Fibroblast of lung (primary cell): Measurements from ENCODE around the gene TBC1D7. TPM values are rescaled to one million over a fixed set of nuclear protein-coding genes. Genes with fewer than 3 reads are reported as not detected.
A peak's percentile ranks its signal among the peaks of the same experiment; 100 is the strongest.

ENCODE experiments used
- DNase-seq, 2 donors: peaks; one replicate each; pipeline versions ENCODE4 v3.0.0 to v3.0.0-alpha.2; 2010; ENCODE audit warnings: low read depth in 2 of 2
- H2AFZ ChIP-seq: 2 replicates; pipeline ENCODE4 v1.5.1; 2012; ENCODE audit warnings: low read length, control low read depth, inconsistent platforms
- H3K27ac ChIP-seq: 2 replicates; pipeline ENCODE4 v1.5.1; 2011; ENCODE audit warnings: low read length, control low read depth; ENCODE audit not compliant: insufficient read depth
- H3K27me3 ChIP-seq: 2 replicates; pipeline ENCODE4 v1.5.1; 2011; ENCODE audit warnings: mild to moderate bottlenecking, low read length; ENCODE audit not compliant: control insufficient read depth, insufficient read depth
- H3K36me3 ChIP-seq: 2 replicates; pipeline ENCODE4 v1.5.1; 2011; ENCODE audit warnings: low read length; ENCODE audit not compliant: control insufficient read depth, insufficient read depth
- H3K4me1 ChIP-seq: 2 replicates; pipeline ENCODE4 v1.5.1; 2011; ENCODE audit warnings: low read length; ENCODE audit not compliant: control insufficient read depth, insufficient read depth; ENCODE audit errors: extremely low read depth
- H3K4me2 ChIP-seq: 2 replicates; pipeline ENCODE4 v1.5.1; 2011; ENCODE audit warnings: low read length, control low read depth; ENCODE audit not compliant: insufficient read depth; ENCODE audit errors: extremely low read depth
- H3K4me3 ChIP-seq, 4 experiments: fragments of 200-600 bp in 1 of 4; sonication (generic) in 1 of 4; replicated peaks in 1 of 4; 2 replicates each; pipeline ENCODE4 v1.5.1; 2011 to 2016; ENCODE audit warnings: low read length in 4 of 4, low read depth in 3 of 4, mild to moderate bottlenecking in 3 of 4, control low read depth in 2 of 4, inconsistent platforms in 1 of 4, mixed read lengths in 1 of 4; ENCODE audit not compliant: insufficient read depth in 1 of 4; ENCODE audit errors: control extremely low read depth in 1 of 4
- H3K79me2 ChIP-seq: 2 replicates; pipeline ENCODE4 v1.5.1; 2012; ENCODE audit warnings: mild to moderate bottlenecking, low read length, inconsistent platforms; ENCODE audit not compliant: control insufficient read depth, insufficient read depth
- H3K9ac ChIP-seq: 2 replicates; pipeline ENCODE4 v1.5.1; 2011; ENCODE audit warnings: mild to moderate bottlenecking, low read length, control low read depth; ENCODE audit not compliant: insufficient read depth
- H3K9me3 ChIP-seq: 2 replicates; pipeline ENCODE4 v1.5.1; 2012; ENCODE audit warnings: low read depth, low read length; ENCODE audit not compliant: control insufficient read depth, insufficient read depth
- H4K20me1 ChIP-seq: 2 replicates; pipeline ENCODE4 v1.5.1; 2011; ENCODE audit warnings: low read length; ENCODE audit not compliant: control insufficient read depth, insufficient read depth; ENCODE audit errors: extremely low read depth
- EZH2 ChIP-seq: IDR thresholded peaks from 2 replicates; pipeline ENCODE4 v1.5.1; 2012; ENCODE audit warnings: low read length, control low read depth, mild to moderate bottlenecking; ENCODE audit errors: missing control alignments
- polyA plus RNA-seq, 2 donors: library from polyadenylated mRNA; depleted of rRNA in 1 of 2; stranded (reverse) in 1 of 2; unstranded in 1 of 2; fragments of >200 nt; gene quantifications; 2 replicates each; pipeline ENCODE4 v1.2.1, GENCODE V29; 2011 to 2012; ENCODE audit warnings: missing spikeins in 1 of 2
- total RNA-seq: library from RNA; depleted of rRNA; stranded (reverse); fragments of >200 nt; gene quantifications from 2 replicates; pipeline ENCODE4 v1.2.1, GENCODE V29; 2014
- TF ChIP-seq, protein P1 (sequence below), 2 donors: IDR thresholded peaks in 1 of 2; conservative IDR thresholded peaks in 1 of 2; 1 replicate in 1 of 2; 2 replicates in 1 of 2; pipeline ENCODE4 v1.5.1; 2011 to 2012; ENCODE audit warnings: low read length in 2 of 2, control low read depth in 1 of 2, inconsistent platforms in 1 of 2, low read depth in 1 of 2, mild to moderate bottlenecking in 1 of 2

TBC1D7 gene
- total and polyA plus RNA-seq, 2 donors (not counting 1 experiment from before 2014, with no cell fraction given): 19.3 to 31.1 TPM

DNA sequence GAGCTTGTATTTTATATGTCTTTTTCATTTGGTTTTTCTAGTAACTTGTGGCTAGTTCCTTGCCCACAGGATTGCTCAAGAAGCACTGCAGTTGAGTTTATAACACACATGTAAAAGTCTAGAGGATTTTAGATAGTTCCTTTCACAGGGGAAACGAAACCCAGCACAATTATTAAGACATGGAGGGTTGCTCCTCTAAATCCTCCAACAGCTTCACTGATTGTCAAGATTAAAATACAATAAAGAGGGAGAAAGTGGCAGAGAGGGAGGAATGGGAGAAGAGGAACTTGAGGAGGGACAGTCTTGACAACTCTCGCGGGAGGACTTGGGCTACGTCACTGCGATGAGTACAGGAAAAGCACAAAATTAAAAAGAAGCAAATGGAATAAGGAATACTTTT is 9.7 kb upstream of the TBC1D7 start:
- no peaks in the 10 kb centered on the region for H3K27me3 ChIP-seq
- H3K4me1 ChIP-seq: no peaks in the 10 kb centered on the region
- H3K36me3 ChIP-seq: no peaks in the 10 kb centered on the region
- no peak for TF ChIP-seq EZH2
- H3K27ac ChIP-seq: no peak overlapping the region
- H2AFZ ChIP-seq: no peak overlapping the region
- no peaks in the 10 kb centered on the region for H3K9me3 ChIP-seq
- no peak overlapping the region for H3K4me3 ChIP-seq
- no peak overlapping the region for H3K4me2 ChIP-seq
- no peak overlapping the region for H3K9ac ChIP-seq
- H3K79me2 ChIP-seq: no peaks in the 10 kb centered on the region
- H4K20me1 ChIP-seq: no peaks in the 10 kb centered on the region
- DNase-seq: no peak

DNA sequence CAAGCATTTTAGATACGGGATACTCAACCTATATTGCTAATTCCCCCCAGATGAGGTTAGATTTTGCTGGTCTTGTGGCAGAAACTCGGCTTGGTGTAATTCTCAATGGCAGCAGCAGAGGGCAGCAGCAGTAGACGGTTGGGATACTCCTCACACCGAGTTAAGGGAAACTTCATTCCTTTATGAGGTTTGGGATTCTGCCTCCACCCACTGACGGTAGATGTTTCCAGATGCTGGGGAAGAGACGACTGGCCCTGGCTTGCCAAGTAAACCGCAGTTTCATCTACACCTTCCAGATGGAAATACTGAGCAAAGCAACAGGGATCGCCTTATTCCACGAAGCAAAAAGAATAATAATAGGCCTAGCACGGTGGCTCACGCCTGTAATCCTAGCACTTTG is 8.2 kb upstream of the TBC1D7 start:
- TF ChIP-seq, protein P1, sequence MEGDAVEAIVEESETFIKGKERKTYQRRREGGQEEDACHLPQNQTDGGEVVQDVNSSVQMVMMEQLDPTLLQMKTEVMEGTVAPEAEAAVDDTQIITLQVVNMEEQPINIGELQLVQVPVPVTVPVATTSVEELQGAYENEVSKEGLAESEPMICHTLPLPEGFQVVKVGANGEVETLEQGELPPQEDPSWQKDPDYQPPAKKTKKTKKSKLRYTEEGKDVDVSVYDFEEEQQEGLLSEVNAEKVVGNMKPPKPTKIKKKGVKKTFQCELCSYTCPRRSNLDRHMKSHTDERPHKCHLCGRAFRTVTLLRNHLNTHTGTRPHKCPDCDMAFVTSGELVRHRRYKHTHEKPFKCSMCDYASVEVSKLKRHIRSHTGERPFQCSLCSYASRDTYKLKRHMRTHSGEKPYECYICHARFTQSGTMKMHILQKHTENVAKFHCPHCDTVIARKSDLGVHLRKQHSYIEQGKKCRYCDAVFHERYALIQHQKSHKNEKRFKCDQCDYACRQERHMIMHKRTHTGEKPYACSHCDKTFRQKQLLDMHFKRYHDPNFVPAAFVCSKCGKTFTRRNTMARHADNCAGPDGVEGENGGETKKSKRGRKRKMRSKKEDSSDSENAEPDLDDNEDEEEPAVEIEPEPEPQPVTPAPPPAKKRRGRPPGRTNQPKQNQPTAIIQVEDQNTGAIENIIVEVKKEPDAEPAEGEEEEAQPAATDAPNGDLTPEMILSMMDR (conservative IDR thresholded peaks at IDR 0.05 in 1 of 2, IDR thresholded peaks at IDR 0.05 in 1 of 2; ENCODE audit: low read depth in 1 of 2, low read length in 2 of 2): peak; percentile 92 to 97
- TF ChIP-seq EZH2: no peak
- no peak overlapping the region for H3K4me2 ChIP-seq
- H3K9ac ChIP-seq: no peak overlapping the region

DNA sequence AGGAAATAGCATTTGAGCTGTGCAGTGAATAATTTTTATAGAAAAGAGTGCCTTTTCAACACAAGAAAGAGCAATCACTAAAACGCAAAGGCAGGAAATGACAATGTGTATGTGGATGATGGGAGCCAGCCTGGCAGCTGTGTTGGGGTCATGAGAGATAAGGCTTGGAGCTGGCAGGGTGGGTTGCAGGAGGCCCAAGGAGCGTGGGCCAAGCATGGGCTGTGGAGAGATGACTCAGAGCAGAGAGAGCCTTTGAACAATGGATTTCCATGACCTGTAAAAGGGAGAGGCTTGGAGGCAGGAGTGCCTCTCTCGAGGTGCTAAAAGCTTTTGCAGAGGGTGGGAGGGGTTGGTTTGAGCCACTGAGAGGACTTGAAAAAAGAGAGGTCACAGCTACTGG is 6.6 kb upstream of the TBC1D7 start:
- H4K20me1 ChIP-seq: no peaks in the 10 kb centered on the region
- H3K9me3 ChIP-seq: no peaks in the 10 kb centered on the region
- H3K4me1 ChIP-seq: no peaks in the 10 kb centered on the region
- DNase-seq: peak in 1 of 2 donors; percentile 57
- no peaks in the 10 kb centered on the region for H3K79me2 ChIP-seq
- H3K27me3 ChIP-seq: no peaks in the 10 kb centered on the region
- H3K36me3 ChIP-seq: no peaks in the 10 kb centered on the region
- H2AFZ ChIP-seq: no peak overlapping the region
- no peak overlapping the region for H3K9ac ChIP-seq
- TF ChIP-seq EZH2: no peak
- TF ChIP-seq, protein P1 (conservative IDR thresholded peaks at IDR 0.05 in 1 of 2, IDR thresholded peaks at IDR 0.05 in 1 of 2; ENCODE audit: low read depth in 1 of 2, low read length in 2 of 2): no peak
- H3K4me3 ChIP-seq: no peak overlapping the region
- no peak overlapping the region for H3K4me2 ChIP-seq
- no peak overlapping the region for H3K27ac ChIP-seq

More for the DNA sequence above, 8.2 kb upstream of the TBC1D7 start:
- Histone ChIP-seq H3K27ac (no peak overlapping the region), H3K9me3 (no peaks in the 10 kb centered on the region), H4K20me1 (no peaks in the 10 kb centered on the region), H3K4me1 (no peaks in the 10 kb centered on the region), H2AFZ (no peak overlapping the region), H3K27me3 (no peaks in the 10 kb centered on the region), H3K79me2 (no peaks in the 10 kb centered on the region), H3K36me3 (no peaks in the 10 kb centered on the region), H3K4me3 (no peak overlapping the region)
- DNase-seq: peak; percentile 89 to 94
